Ovary (tissue), 9 donors: ENCODE data around the gene ESYT2. TPM values are rescaled to one million over a fixed set of nuclear protein-coding genes. Genes with fewer than 3 reads are reported as not detected.

Source experiments
- DNase-seq, 5 donors: peaks; one replicate each; pipeline ENCODE4 v3.0.0-alpha.2; 2019 to 2020
- H3K27ac ChIP-seq, 2 donors: fragments of 200-600 bp; one replicate each; pipeline versions ENCODE4 v1.5.1 to v1.8.0; 2019 to 2022
- H3K27me3 ChIP-seq: fragments of 200-600 bp; one replicate; pipeline ENCODE4 v1.8.0; 2022
- H3K36me3 ChIP-seq: fragments of 200-600 bp; sonication (generic); one replicate; pipeline ENCODE4 v1.5.1; 2019
- H3K4me1 ChIP-seq: one replicate; pipeline ENCODE4 v1.8.1; 2013; ENCODE audit warnings: mild to moderate bottlenecking, moderate library complexity; ENCODE audit not compliant: insufficient read depth
- H3K4me3 ChIP-seq: fragments of 200-600 bp; sonication (generic); one replicate; pipeline ENCODE4 v1.5.1; 2017
- H3K9me3 ChIP-seq, 2 donors: fragments of 200-600 bp in 1 of 2; sonication (generic) in 1 of 2; one replicate each; pipeline versions ENCODE4 v1.5.1 to v1.8.1; 2013 to 2019; ENCODE audit warnings: mild to moderate bottlenecking in 1 of 2, moderate library complexity in 1 of 2
- EP300 ChIP-seq: sonication (generic); formaldehyde crosslinking; IDR thresholded peaks from one replicate; pipeline ENCODE4 v1.6.1; 2017; ENCODE audit warnings: antibody characterized with exemption
- POLR2A ChIP-seq: fragments of 450-650 bp; IDR thresholded peaks from one replicate; pipeline ENCODE4 v1.6.1; 2017; ENCODE audit warnings: antibody characterized with exemption, mild to moderate bottlenecking, moderate library complexity
- WGBS, 3 donors: extraction: QIAGEN DNeasy Blood & Tissue Kit in 1 of 3; methylation state at CpG; one replicate each; pipeline versions ENCODE4 v1.1.5 to v1.1.7; 2013 to 2017; 5-methylcytosine and 5-hydroxymethylcytosine counted together
- intact Hi-C, 4 donors: fragments of 100-400 bp; cut with DNase I; formaldehyde crosslinking; loops; one replicate each; pipeline versions ENCODE4 v1.11.0 to v1.15.1; 2022 to 2023
- polyA plus RNA-seq, 2 donors: library from polyadenylated mRNA; stranded (reverse); fragments of 200-250 nt in 1 of 2; fragments of 350-450 nt in 1 of 2; fragmentation: Illumina TruSeq in 1 of 2; extraction: RNeasy Lipid Tissue Mini Kit (QIAGEN cat#74804) in 1 of 2; gene quantifications; one replicate each; pipeline ENCODE4 v1.2.3, GENCODE V29; 2013 to 2014
- total RNA-seq, 7 donors: library from RNA; depleted of rRNA in 2 of 7; stranded (reverse); fragments of >200 nt in 2 of 7; fragmentation: NEBNext Ultra II Directional in 3 of 7; extraction: Animal tissue kit (Norgen Biotek cat#: 25700) in 3 of 7; gene quantifications; one replicate each; pipeline versions ENCODE4 v1.1.0 to v1.2.4, GENCODE V29; 2016 to 2023
- TF ChIP-seq, protein P1 (sequence below), 3 donors: fragments of 450-650 bp in 2 of 3; fragments of 200-600 bp in 1 of 3; IDR thresholded peaks; one replicate each; pipeline versions ENCODE4 v1.5.1 to v1.8.0; 2016 to 2022; ENCODE audit warnings: antibody characterized with exemption in 3 of 3, mild to moderate bottlenecking in 1 of 3
- donor health status: DM: no; HTN: no; CAD: no; lungs with moderate emphysema.
- donor health status: DM: no; HTN: no; CAD: no.
- donor health status: Bipolar disorder and iron deficiency.
- donor health status: DM: yes; HTN: yes; CAD: no.
- donor health status: DM: no; HTN: no; CAD: no.
- donor health status: DM: yes; HTN: yes; CAD: no.

Gene ESYT2
- total and polyA plus RNA-seq, 9 donors: 42.7 to 147 (median 91.6) TPM

DNA sequence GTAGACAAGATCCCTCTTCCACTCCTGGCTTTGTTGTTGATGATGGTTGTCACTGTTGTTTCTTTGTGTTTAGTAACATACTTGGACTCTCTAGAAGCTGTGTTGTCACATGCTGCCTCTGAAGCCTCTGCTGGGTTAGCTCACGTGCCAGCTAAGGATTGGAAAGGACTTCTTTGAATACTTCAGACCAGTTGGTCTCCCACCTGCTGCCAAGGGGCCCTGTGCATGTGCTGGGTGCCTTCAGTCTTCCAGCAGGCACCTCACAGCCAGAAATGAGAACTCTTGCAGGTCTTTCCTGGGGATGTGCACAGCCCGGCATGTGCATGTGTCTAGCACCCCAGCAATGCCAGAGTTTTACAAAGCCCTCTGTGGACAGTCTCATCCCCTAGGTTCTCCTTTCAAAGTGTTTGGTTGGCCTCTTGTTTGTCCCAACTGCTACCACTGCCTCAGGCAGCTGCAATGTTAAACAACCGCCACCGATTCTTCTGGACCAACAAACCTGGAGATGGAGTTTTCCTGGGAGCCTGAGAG, 103.0 kb downstream of the ESYT2 start:
- Histone ChIP-seq H3K27me3 (no peaks in the 10 kb centered on the region), H3K36me3 (no peaks in the 10 kb centered on the region), H3K9me3 (no peaks in the 10 kb centered on the region), H3K27ac (no peak overlapping the region), H3K4me1 (no peaks in the 10 kb centered on the region), H3K4me3 (no peak overlapping the region)
- TF ChIP-seq, protein P1, sequence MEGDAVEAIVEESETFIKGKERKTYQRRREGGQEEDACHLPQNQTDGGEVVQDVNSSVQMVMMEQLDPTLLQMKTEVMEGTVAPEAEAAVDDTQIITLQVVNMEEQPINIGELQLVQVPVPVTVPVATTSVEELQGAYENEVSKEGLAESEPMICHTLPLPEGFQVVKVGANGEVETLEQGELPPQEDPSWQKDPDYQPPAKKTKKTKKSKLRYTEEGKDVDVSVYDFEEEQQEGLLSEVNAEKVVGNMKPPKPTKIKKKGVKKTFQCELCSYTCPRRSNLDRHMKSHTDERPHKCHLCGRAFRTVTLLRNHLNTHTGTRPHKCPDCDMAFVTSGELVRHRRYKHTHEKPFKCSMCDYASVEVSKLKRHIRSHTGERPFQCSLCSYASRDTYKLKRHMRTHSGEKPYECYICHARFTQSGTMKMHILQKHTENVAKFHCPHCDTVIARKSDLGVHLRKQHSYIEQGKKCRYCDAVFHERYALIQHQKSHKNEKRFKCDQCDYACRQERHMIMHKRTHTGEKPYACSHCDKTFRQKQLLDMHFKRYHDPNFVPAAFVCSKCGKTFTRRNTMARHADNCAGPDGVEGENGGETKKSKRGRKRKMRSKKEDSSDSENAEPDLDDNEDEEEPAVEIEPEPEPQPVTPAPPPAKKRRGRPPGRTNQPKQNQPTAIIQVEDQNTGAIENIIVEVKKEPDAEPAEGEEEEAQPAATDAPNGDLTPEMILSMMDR (IDR thresholded peaks at IDR 0.05): no peak
- TF ChIP-seq EP300 (no peak), POLR2A (no peak)
- no peak for DNase-seq
- intact Hi-C loops: no loop called here
- WGBS, 3 donors: 77 to 93% (median 90%) methylated on average over 4 of the region's 4 CpGs

DNA sequence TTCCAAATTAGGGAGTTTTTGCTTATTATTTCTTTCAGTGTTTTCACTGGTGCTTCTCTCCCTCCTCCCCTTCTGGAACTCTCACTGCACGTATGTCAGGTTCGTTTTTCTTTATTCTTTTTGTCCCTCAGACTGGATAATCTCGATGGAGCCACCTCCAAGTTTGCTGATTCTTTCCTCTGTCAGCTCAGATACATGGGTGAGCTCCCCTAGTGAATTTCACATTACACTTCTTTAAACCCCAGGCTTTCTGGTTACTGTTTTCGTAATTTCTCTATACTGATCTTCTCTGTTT, 103.9 kb downstream of the ESYT2 start:
- Histone ChIP-seq H3K9me3 (no peaks in the 10 kb centered on the region), H3K27ac (no peak overlapping the region), H3K36me3 (no peaks in the 10 kb centered on the region), H3K27me3 (no peaks in the 10 kb centered on the region), H3K4me3 (no peak overlapping the region), H3K4me1 (no peaks in the 10 kb centered on the region)
- TF ChIP-seq POLR2A (no peak), EP300 (no peak)
- TF ChIP-seq, protein P1 (IDR thresholded peaks at IDR 0.05): no peak
- WGBS, 3 donors: 72 to 78% (median 78%) methylated on average over 4 of the region's 4 CpGs
- intact Hi-C loops: no loop called here
- no peak for DNase-seq

DNA sequence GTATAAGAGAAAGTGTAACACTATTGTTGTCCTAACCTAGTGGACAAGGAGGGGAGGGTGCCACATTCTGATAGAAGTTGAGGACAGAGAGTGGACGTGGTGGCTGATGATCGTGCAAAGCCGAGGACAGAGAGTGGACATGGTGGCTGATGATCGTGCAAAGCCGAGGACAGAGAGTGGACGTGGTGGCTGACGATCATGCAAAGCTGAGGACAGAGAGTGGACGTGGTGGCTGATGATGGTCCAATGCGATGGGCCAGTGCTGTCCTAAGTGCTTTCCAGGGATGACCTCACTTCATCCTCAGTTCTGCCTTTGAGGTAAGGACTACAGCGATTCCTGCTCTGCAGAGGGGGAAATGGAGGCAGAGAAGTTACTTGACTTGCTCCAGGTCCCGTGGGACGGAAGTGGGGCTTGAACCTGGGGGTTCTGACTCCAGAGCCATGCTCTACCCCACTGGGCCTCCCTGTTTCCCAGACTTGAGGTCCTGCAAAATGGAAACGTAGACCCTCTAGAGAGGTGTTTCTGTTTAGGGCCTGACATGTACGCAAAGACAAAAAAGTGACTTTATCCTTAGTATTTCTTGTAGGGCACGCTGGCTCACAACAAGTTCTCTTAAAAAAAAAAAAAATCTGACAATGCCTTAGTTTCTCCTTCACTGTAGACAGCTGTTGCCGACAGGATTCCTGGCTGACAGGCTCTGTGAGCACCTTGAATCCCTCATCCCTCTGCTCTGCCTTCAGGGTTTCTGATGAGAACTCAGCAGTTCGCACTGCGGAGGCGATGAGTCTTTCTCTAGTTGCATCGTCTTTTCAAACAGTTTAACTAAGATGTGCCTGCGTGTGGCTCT, 104.4 kb downstream of the ESYT2 start:
- Histone ChIP-seq H3K27ac (no peak overlapping the region), H3K4me1 (no peaks in the 10 kb centered on the region), H3K27me3 (no peaks in the 10 kb centered on the region), H3K9me3 (no peaks in the 10 kb centered on the region), H3K4me3 (no peak overlapping the region), H3K36me3 (no peaks in the 10 kb centered on the region)
- DNase-seq: no peak
- TF ChIP-seq, protein P1 (IDR thresholded peaks at IDR 0.05): no peak
- TF ChIP-seq EP300: no peak
- no peak for TF ChIP-seq POLR2A
- WGBS, 3 donors: 89 to 90% (median 90%) methylated on average over 21 of the region's 21 CpGs
- intact Hi-C loops: no loop called here

DNA sequence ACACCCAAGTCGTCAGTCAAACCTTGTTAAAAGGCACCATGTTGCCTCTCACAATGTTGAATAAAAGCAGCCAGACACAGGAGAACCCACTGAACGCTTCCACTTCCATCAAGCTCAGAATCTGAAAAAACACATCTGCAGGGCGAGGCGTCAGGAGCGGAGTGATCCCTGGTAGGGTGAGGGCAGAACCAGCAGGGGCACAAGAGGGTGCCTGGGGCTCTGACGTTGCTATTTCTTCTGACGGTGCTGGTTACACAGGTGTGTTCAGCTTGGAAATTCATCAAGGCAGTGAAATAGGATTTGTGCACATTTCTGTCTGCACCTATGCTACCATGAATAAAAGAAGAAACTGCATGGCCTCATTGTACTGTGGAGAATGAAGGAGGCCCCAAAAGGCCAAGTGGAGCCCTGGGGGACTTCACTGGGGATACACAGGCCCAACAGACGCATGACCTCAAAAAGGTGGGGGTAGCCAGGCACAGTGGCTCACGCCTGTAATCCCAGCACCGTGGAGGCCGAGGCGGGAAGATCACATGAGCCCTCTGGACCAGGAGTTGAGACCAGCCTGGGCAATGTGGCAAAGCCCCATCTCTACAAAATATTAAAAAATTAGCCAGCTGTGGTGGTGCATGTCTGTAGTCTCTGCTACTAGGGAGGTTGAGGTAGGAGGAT, 105.5 kb downstream of the ESYT2 start:
- no peak for DNase-seq
- Histone ChIP-seq H3K36me3 (no peaks in the 10 kb centered on the region), H3K4me3 (no peak overlapping the region), H3K9me3 (no peaks in the 10 kb centered on the region), H3K27ac (no peak overlapping the region), H3K4me1 (no peaks in the 10 kb centered on the region), H3K27me3 (no peaks in the 10 kb centered on the region)
- 84 to 91% (median 85%) methylated on average over 12 of the region's 12 CpGs for WGBS, 3 donors
- intact Hi-C loops: no loop called here
- no peak for TF ChIP-seq POLR2A
- no peak for TF ChIP-seq EP300
- TF ChIP-seq, protein P1 (IDR thresholded peaks at IDR 0.05): no peak
